ENCODE data around the gene PLEKHH2. TPM values are rescaled to one million over a fixed set of nuclear protein-coding genes. Genes with fewer than 3 reads are reported as not detected.
A peak's percentile ranks its signal among the peaks of the same experiment; 100 is the strongest.

PLEKHH2 gene
- total RNA-seq, 1 donor from 2014 or later, result 0.84 TPM

DNA sequence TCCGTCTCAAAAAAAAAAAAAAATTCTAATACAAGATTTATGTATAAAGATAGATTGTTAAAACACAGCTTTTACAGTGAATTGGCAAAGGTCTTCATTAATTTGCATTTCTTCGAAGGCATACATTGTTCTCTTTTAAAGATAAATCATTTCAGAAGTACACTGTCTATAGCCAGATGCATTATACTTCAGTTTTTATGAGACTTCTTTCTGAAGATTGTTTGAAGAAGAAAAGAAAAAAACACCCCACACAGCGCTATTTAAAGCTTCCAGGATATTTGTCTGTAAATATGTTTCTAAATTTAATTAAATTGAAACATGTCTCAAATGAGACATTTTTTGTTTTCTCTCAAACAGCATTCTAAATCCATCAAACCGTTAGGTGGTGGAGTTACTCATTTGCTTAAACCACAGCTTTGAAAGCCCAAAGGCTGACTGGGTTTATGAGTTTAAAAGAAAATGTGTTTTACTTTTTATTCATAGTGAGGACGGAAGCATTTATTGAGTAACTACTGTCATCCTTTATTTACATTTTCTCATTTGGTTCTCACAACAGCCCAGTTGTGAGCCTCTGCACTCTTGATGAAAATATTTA, 81.6 kb downstream of the PLEKHH2 start:
- H3K27me3 ChIP-seq (ENCODE audit: insufficient read depth, low read length), result no peaks in the 10 kb centered on the region
- Mint-ChIP-seq H3K4me1 (ENCODE audit: low read depth, unreplicated experiment) (no peaks in the 10 kb centered on the region), H3K4me3 (ENCODE audit: unreplicated experiment) (no peak overlapping the region), H3K9me3 (ENCODE audit: unreplicated experiment) (no peaks in the 10 kb centered on the region), H3K27ac (ENCODE audit: unreplicated experiment) (no peak overlapping the region), H3K36me3 (ENCODE audit: low read depth, unreplicated experiment) (no peaks in the 10 kb centered on the region), H3K27me3 (ENCODE audit: low read depth, unreplicated experiment) (no peaks in the 10 kb centered on the region)
- FAIRE-seq, result no peak
- no peaks in the 10 kb centered on the region for H3K9me3 ChIP-seq (ENCODE audit: insufficient read depth, low read depth, low read length)
- H3K27ac ChIP-seq (ENCODE audit: low read depth, low read length), result no peak overlapping the region
- H3K4me3 ChIP-seq (ENCODE audit: insufficient read depth, low read depth, low read length), result no peak overlapping the region
- DNase-seq (ENCODE audit: low read depth), result no peak
- no peak overlapping the region for H3K4me2 ChIP-seq (ENCODE audit: low read length)
- H2AFZ ChIP-seq (ENCODE audit: low read depth, low read length), result no peak overlapping the region
- no peaks in the 10 kb centered on the region for H3K79me2 ChIP-seq (ENCODE audit: insufficient read depth, low read length)
- TF ChIP-seq, protein P1, sequence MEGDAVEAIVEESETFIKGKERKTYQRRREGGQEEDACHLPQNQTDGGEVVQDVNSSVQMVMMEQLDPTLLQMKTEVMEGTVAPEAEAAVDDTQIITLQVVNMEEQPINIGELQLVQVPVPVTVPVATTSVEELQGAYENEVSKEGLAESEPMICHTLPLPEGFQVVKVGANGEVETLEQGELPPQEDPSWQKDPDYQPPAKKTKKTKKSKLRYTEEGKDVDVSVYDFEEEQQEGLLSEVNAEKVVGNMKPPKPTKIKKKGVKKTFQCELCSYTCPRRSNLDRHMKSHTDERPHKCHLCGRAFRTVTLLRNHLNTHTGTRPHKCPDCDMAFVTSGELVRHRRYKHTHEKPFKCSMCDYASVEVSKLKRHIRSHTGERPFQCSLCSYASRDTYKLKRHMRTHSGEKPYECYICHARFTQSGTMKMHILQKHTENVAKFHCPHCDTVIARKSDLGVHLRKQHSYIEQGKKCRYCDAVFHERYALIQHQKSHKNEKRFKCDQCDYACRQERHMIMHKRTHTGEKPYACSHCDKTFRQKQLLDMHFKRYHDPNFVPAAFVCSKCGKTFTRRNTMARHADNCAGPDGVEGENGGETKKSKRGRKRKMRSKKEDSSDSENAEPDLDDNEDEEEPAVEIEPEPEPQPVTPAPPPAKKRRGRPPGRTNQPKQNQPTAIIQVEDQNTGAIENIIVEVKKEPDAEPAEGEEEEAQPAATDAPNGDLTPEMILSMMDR (IDR thresholded peaks at IDR 0.05; ENCODE audit: insufficient read depth, low read depth, low read length), result no peak
- no peak for TF ChIP-seq EZH2 (IDR thresholded peaks at IDR 0.05; ENCODE audit: insufficient read depth, low read length)
- no peaks in the 10 kb centered on the region for H3K4me1 ChIP-seq (ENCODE audit: insufficient read depth, low read length)
- H3K9ac ChIP-seq (ENCODE audit: low read length), result no peak overlapping the region
- no peaks in the 10 kb centered on the region for H3K36me3 ChIP-seq (ENCODE audit: insufficient read depth, low read length)
- H4K20me1 ChIP-seq (ENCODE audit: insufficient read depth, low read length), result no peaks in the 10 kb centered on the region

DNA sequence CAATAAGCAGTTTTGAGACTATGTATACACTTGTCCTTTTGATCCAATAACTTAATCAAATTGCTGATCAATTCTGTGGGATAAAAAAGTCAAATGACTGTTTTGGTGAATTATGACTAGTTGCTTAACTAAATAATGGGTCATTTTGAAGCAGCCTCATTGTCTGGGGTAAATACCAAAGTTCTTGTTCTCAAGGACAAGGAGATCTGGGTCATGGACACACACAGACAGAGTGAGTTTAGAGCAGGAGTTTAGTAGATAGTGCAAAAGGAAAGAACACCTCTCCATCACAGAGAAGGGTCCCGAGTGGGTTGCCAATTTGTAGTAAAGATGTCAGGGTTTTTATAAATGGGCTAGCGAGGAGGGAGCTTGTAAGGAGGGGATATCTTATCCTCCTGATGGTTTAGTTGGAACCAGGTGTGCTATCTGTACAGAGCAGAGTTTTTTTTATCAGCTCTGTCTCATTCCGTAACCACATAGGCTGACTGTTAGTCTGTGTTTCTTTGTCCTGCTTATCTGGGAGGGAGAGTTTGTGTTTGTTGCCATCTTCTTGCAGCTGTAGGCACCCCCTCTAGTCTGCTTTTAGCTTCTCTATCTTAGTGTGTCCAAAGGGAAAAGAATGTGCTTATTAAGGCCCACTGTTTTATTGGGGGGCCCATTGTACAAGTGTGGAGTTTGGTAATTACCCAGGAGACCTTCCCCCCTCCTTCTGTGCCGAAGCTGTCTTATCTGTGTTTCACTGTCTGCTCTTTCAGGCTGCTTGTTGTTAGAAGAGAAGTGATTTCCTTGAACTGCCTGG, 87.9 kb downstream of the PLEKHH2 start:
- Mint-ChIP-seq H3K9me3 (ENCODE audit: unreplicated experiment) (peaks cover 2% of the 10 kb centered on the region), H3K36me3 (ENCODE audit: low read depth, unreplicated experiment) (no peaks in the 10 kb centered on the region), H3K4me3 (ENCODE audit: unreplicated experiment) (peak overlapping the region; percentile 51), H3K4me1 (ENCODE audit: low read depth, unreplicated experiment) (peaks cover 11% of the 10 kb centered on the region), H3K27ac (ENCODE audit: unreplicated experiment) (no peak overlapping the region), H3K27me3 (ENCODE audit: low read depth, unreplicated experiment) (no peaks in the 10 kb centered on the region)
- no peaks in the 10 kb centered on the region for H3K79me2 ChIP-seq (ENCODE audit: insufficient read depth, low read length)
- H3K36me3 ChIP-seq (ENCODE audit: insufficient read depth, low read length), result no peaks in the 10 kb centered on the region
- H3K4me2 ChIP-seq (ENCODE audit: low read length), result peak overlapping the region; percentile 63
- DNase-seq (ENCODE audit: low read depth) (peak; percentile 49), FAIRE-seq (peak; percentile 47)
- peak overlapping the region; percentile 39 for H3K9ac ChIP-seq (ENCODE audit: low read length)
- no peak overlapping the region for H3K4me3 ChIP-seq (ENCODE audit: insufficient read depth, low read depth, low read length)
- H3K27me3 ChIP-seq (ENCODE audit: insufficient read depth, low read length), result no peaks in the 10 kb centered on the region
- no peaks in the 10 kb centered on the region for H3K9me3 ChIP-seq (ENCODE audit: insufficient read depth, low read depth, low read length)
- no peak overlapping the region for H3K27ac ChIP-seq (ENCODE audit: low read depth, low read length)
- peaks cover 10% of the 10 kb centered on the region for H3K4me1 ChIP-seq (ENCODE audit: insufficient read depth, low read length)
- TF ChIP-seq, protein P1 (IDR thresholded peaks at IDR 0.05; ENCODE audit: insufficient read depth, low read depth, low read length), result no peak
- TF ChIP-seq EZH2 (IDR thresholded peaks at IDR 0.05; ENCODE audit: insufficient read depth, low read length), result no peak
- no peaks in the 10 kb centered on the region for H4K20me1 ChIP-seq (ENCODE audit: insufficient read depth, low read length)
- peak overlapping the region; percentile 35 for H2AFZ ChIP-seq (ENCODE audit: low read depth, low read length)

Data from astrocyte (in vitro differentiated cells and primary cell).